ENCODE measurements around the gene APH1A. TPM values are rescaled to one million over a fixed set of nuclear protein-coding genes. Genes with fewer than 3 reads are reported as not detected.

The APH1A gene
- total and polyA plus RNA-seq, 2 of the 13 experiments (the other 11 are each of a cell fraction or from before 2014, with no cell fraction given): 114 to 130 TPM

GRCh38 chr1:150225546-150225945 lies 43.3 kb downstream of the APH1A start:
- Histone ChIP-seq H3K4me1 (ENCODE audit: insufficient read depth, low read length) (no peaks in the 10 kb centered on the region), H3K27ac (ENCODE audit: extremely low read length, insufficient read depth, low read length) (no peak overlapping the region), H3K9me3 (ENCODE audit: low read length) (no peaks in the 10 kb centered on the region), H3K4me3 (replicated peaks in 1 of 3; ENCODE audit: insufficient read depth in 1 of 3, low read depth in 2 of 3, low read length in 3 of 3) (no peak overlapping the region), H2AFZ (ENCODE audit: low read length) (no peak overlapping the region), H3K27me3 (ENCODE audit: control insufficient read depth in 1 of 2, insufficient read depth in 2 of 2, low read length in 2 of 2) (no peaks in the 10 kb centered on the region), H3K36me3 (replicated peaks in 1 of 2; ENCODE audit: control insufficient read depth in 1 of 2, insufficient read depth in 2 of 2, low read length in 2 of 2) (peaks cover 8 to 45% of the 10 kb centered on the region in 2 experiments), H3K79me2 (ENCODE audit: insufficient read depth, low read length) (peaks cover 4% of the 10 kb centered on the region), H3K9ac (ENCODE audit: insufficient read depth, low read depth, low read length) (no peak overlapping the region), H3K4me2 (ENCODE audit: low read depth, low read length) (no peak overlapping the region), H4K20me1 (ENCODE audit: insufficient read depth, low read length) (no peaks in the 10 kb centered on the region)
- POLR2A ChIA-PET: no interaction called here
- intact Hi-C loops (cut with micrococcal nuclease; ENCODE audit: unreplicated experiment) (no loop called here), in situ Hi-C loops (cut with HindIII; ENCODE audit: extremely low pct_ligation_motif_present, low pct_unique_long_range_greater_than_20kb) (no loop called here)
- ATAC-seq (no peak), FAIRE-seq (no peak), DNase-seq (ENCODE audit: low spot score) (no peak)
- 95% methylated on average over 1 of the region's 1 CpG for WGBS (ENCODE audit: low lambda C conversion rate)
- CTCF ChIA-PET (ENCODE audit: low intra/inter-chr PET ratio, low total read pairs): no interaction called here
- BruUV-seq (replicated peaks): no TSS peak
- TF ChIP-seq BORCS8-MEF2B (CRISPR knock-in tag; IDR thresholded peaks at IDR 0.05) (no peak), ZNF354B (CRISPR knock-in tag; IDR thresholded peaks at IDR 0.05) (no peak), POLR2G (IDR thresholded peaks at IDR 0.05; ENCODE audit: low read depth, low read length) (no peak), FOXK1 (CRISPR knock-in tag; IDR thresholded peaks at IDR 0.05; ENCODE audit: borderline replicate concordance, low read depth) (no peak)

GRCh38 chr1:150224983-150225382 lies 43.8 kb downstream of the APH1A start:
- POLR2A ChIA-PET: no interaction called here
- no peak for FAIRE-seq
- H3K27me3 ChIP-seq (ENCODE audit: control insufficient read depth in 1 of 2, insufficient read depth in 2 of 2, low read length in 2 of 2): no peaks in the 10 kb centered on the region
- H3K9me3 ChIP-seq (ENCODE audit: low read length): no peaks in the 10 kb centered on the region
- H3K36me3 ChIP-seq (replicated peaks in 1 of 2; ENCODE audit: control insufficient read depth in 1 of 2, insufficient read depth in 2 of 2, low read length in 2 of 2): peaks cover 8 to 48% of the 10 kb centered on the region in 2 experiments
- H3K4me2 ChIP-seq (ENCODE audit: low read depth, low read length): no peak overlapping the region
- no peak overlapping the region for H2AFZ ChIP-seq (ENCODE audit: low read length)
- ATAC-seq: no peak
- WGBS (ENCODE audit: low lambda C conversion rate): 92% methylated on average over 1 of the region's 1 CpG
- no peak for DNase-seq (ENCODE audit: low spot score)
- H4K20me1 ChIP-seq (ENCODE audit: insufficient read depth, low read length): no peaks in the 10 kb centered on the region
- no peak overlapping the region for H3K9ac ChIP-seq (ENCODE audit: insufficient read depth, low read depth, low read length)
- no peak overlapping the region for H3K4me3 ChIP-seq (replicated peaks in 1 of 3; ENCODE audit: insufficient read depth in 1 of 3, low read depth in 2 of 3, low read length in 3 of 3)
- intact Hi-C loops (cut with micrococcal nuclease; ENCODE audit: unreplicated experiment): no loop called here
- BruUV-seq (replicated peaks): no TSS peak
- in situ Hi-C loops (cut with HindIII; ENCODE audit: extremely low pct_ligation_motif_present, low pct_unique_long_range_greater_than_20kb): no loop called here
- CTCF ChIA-PET (ENCODE audit: low intra/inter-chr PET ratio, low total read pairs): no interaction called here
- no peaks in the 10 kb centered on the region for H3K4me1 ChIP-seq (ENCODE audit: insufficient read depth, low read length)
- H3K27ac ChIP-seq (ENCODE audit: extremely low read length, insufficient read depth, low read length): no peak overlapping the region
- H3K79me2 ChIP-seq (ENCODE audit: insufficient read depth, low read length): peaks cover under 1% of the 10 kb centered on the region
- TF ChIP-seq NPAS2 (CRISPR knock-in tag; IDR thresholded peaks at IDR 0.05; ENCODE audit: borderline replicate concordance) (no peak), ZBTB33 (CRISPR knock-in tag; IDR thresholded peaks at IDR 0.05) (no peak), TIGD3 (CRISPR knock-in tag; IDR thresholded peaks at IDR 0.05; ENCODE audit: borderline replicate concordance) (no peak), IRX3 (CRISPR knock-in tag; IDR thresholded peaks at IDR 0.05; ENCODE audit: borderline replicate concordance, low read depth) (no peak), KMT2B (CRISPR knock-in tag; IDR thresholded peaks at IDR 0.05) (no peak)

Data from HepG2 (cell line).